HepG2 (cell line): ENCODE data around the gene EMC9. TPM values are rescaled to one million over a fixed set of nuclear protein-coding genes. Genes with fewer than 3 reads are reported as not detected.

Experiments used
- ATAC-seq: fragments of 200-7000 bp; cut with Tn5 transposase; 3 replicates; pipeline ENCODE4 v1.9.1; 2020; ENCODE audit warnings: mild to moderate bottlenecking, moderate library complexity
- BruUV-seq: library from RNA; stranded (reverse); fragments of 400-500 nt; replicated peaks from 2 replicates; lab custom pipeline; 2021; lab: Mats Ljungman, UMichigan
- CTCF ChIA-PET: fragments of 300-600 bp; formaldehyde crosslinking; extraction: SDS; loops from one replicate; lab custom pipeline; 2021; ENCODE audit warnings: low total read pairs, inconsistent platforms, low intra/inter-chr PET ratio; lab: Yijun Ruan, JAX
- POLR2A ChIA-PET: fragments of 350-600 bp; sonication (Branson Sonifier 250); formaldehyde crosslinking; loops from one replicate; lab custom pipeline; 2020; ENCODE audit warnings: antibody characterized with exemption, inconsistent platforms; lab: Yijun Ruan, JAX
- DNase-seq: peaks from one replicate; pipeline ENCODE4 v3.0.0-alpha.2; 2015; ENCODE audit warnings: low spot score
- FAIRE-seq: peaks from 3 replicates; lab custom pipeline; 2011; peaks lifted over from hg19 to GRCh38; lab: Jason Lieb, UNC
- H2AFZ ChIP-seq: one replicate; pipeline ENCODE4 v1.6.1; 2011; ENCODE audit warnings: low read length, inconsistent platforms
- H3K27ac ChIP-seq: fragments of 300-600 bp; 3 replicates; pipeline ENCODE4 v1.8.0; 2011; ENCODE audit warnings: mixed run types, mild to moderate bottlenecking, mixed read lengths, low read length, inconsistent platforms; ENCODE audit not compliant: insufficient read depth; ENCODE audit errors: extremely low read length
- H3K27me3 ChIP-seq, 2 experiments: fragments of 200-600 bp in 1 of 2; 2 replicates in 1 of 2; 3 replicates in 1 of 2; pipeline versions ENCODE4 v1.6.0 to v1.8.0; 2011; ENCODE audit warnings: low read length in 2 of 2, mild to moderate bottlenecking in 2 of 2, moderate library complexity in 2 of 2, inconsistent platforms in 1 of 2; ENCODE audit not compliant: insufficient read depth in 2 of 2, control insufficient read depth in 1 of 2
- H3K36me3 ChIP-seq, 2 experiments: fragments of 200-600 bp in 1 of 2; replicated peaks in 1 of 2; 2 replicates in 1 of 2; 3 replicates in 1 of 2; pipeline versions ENCODE4 v1.5.1 to v1.8.0; 2011; ENCODE audit warnings: low read length in 2 of 2, inconsistent platforms in 1 of 2; ENCODE audit not compliant: insufficient read depth in 2 of 2, control insufficient read depth in 1 of 2
- H3K4me1 ChIP-seq: 2 replicates; pipeline ENCODE4 v1.5.1; 2012; ENCODE audit warnings: low read length, inconsistent platforms; ENCODE audit not compliant: insufficient read depth
- H3K4me2 ChIP-seq: 2 replicates; pipeline ENCODE4 v1.6.0; 2011; ENCODE audit warnings: low read depth, low read length, inconsistent platforms
- H3K4me3 ChIP-seq, 3 experiments: fragments of 200-600 bp in 1 of 3; sonication (generic), shearing (Covaris generic) in 1 of 3; replicated peaks in 1 of 3; 2 replicates each; pipeline ENCODE4 v1.5.1; 2011 to 2016; ENCODE audit warnings: low read length in 3 of 3, inconsistent platforms in 2 of 3, low read depth in 2 of 3, mild to moderate bottlenecking in 2 of 3, control low read depth in 1 of 3, mixed read lengths in 1 of 3; ENCODE audit not compliant: insufficient read depth in 1 of 3
- H3K79me2 ChIP-seq: one replicate; pipeline ENCODE4 v1.6.1; 2011; ENCODE audit warnings: low read length, inconsistent platforms; ENCODE audit not compliant: insufficient read depth
- H3K9ac ChIP-seq: 2 replicates; pipeline ENCODE4 v1.6.0; 2011; ENCODE audit warnings: mild to moderate bottlenecking, low read depth, low read length, inconsistent platforms; ENCODE audit not compliant: insufficient read depth
- H3K9me3 ChIP-seq: 2 replicates; pipeline ENCODE4 v1.5.1; 2012; ENCODE audit warnings: mild to moderate bottlenecking, low read length
- H4K20me1 ChIP-seq: 2 replicates; pipeline ENCODE4 v1.6.0; 2011; ENCODE audit warnings: inconsistent platforms, mild to moderate bottlenecking, low read length, moderate library complexity; ENCODE audit not compliant: insufficient read depth
- CHD4 ChIP-seq: fragments of 200-600 bp; sonication (generic); IDR thresholded peaks from 2 replicates; pipeline ENCODE4 v1.7.0; 2017; ENCODE audit warnings: mild to moderate bottlenecking, low read length, borderline replicate concordance
- EP300 ChIP-seq, 3 experiments: sonication (generic) in 1 of 3; formaldehyde crosslinking in 1 of 3; IDR thresholded peaks; 2 replicates each; pipeline versions ENCODE4 v1.5.1 to v1.6.1; 2011 to 2020; ENCODE audit warnings: low read depth in 2 of 3, low read length in 2 of 3, borderline replicate concordance in 1 of 3, improper control_type of control experiment in 1 of 3, mild to moderate bottlenecking in 1 of 3, missing genetic modification reagents in 1 of 3, moderate library complexity in 1 of 3
- HMG20A ChIP-seq: IDR thresholded peaks from 2 replicates; pipeline ENCODE4 v1.6.1; 2016; ENCODE audit warnings: borderline replicate concordance
- KLF15 ChIP-seq: sonication (generic); formaldehyde crosslinking; IDR thresholded peaks from 2 replicates; pipeline ENCODE4 v1.8.1; 2023; ENCODE audit warnings: borderline replicate concordance, mild to moderate bottlenecking, inconsistent platforms, missing genetic modification reagents, mixed read lengths
- MEF2D ChIP-seq: sonication (generic); formaldehyde crosslinking; IDR thresholded peaks from 2 replicates; pipeline ENCODE4 v1.5.1; 2020; ENCODE audit warnings: mild to moderate bottlenecking, missing genetic modification reagents
- PITX1 ChIP-seq: sonication (generic); formaldehyde crosslinking; IDR thresholded peaks from 2 replicates; pipeline ENCODE4 v1.5.1; 2020; ENCODE audit warnings: mild to moderate bottlenecking, missing genetic modification reagents
- ZNF629 ChIP-seq: sonication (generic); formaldehyde crosslinking; conservative IDR thresholded peaks from 2 replicates; pipeline ENCODE4 v1.5.0; 2020; ENCODE audit warnings: missing genetic modification reagents
- ZNF773 ChIP-seq: sonication (generic); formaldehyde crosslinking; IDR thresholded peaks from 2 replicates; pipeline ENCODE4 v1.4.0; 2020; ENCODE audit warnings: missing genetic modification reagents, borderline replicate concordance
- WGBS: methylation state at CpG from one replicate; pipeline ENCODE4 v1.1.6; 2017; ENCODE audit warnings: low lambda C conversion rate; 5-methylcytosine and 5-hydroxymethylcytosine counted together
- in situ Hi-C: cut with HindIII; loops from 2 replicates; pipeline ENCODE4 v1.10.0; 2017; ENCODE audit warnings: low pct_unique_long_range_greater_than_20kb; ENCODE audit not compliant: extremely low pct_ligation_motif_present
- intact Hi-C: fragments of 100-400 bp; cut with micrococcal nuclease; formaldehyde crosslinking; loops from one replicate; pipeline ENCODE4 v1.10.0; 2022; ENCODE audit not compliant: unreplicated experiment
- polyA plus RNA-seq, 8 experiments: library from polyadenylated mRNA; depleted of rRNA in 3 of 8; stranded (reverse) in 7 of 8; unstranded in 1 of 8; fragments of >200 nt; fragmentation: Illumina TruSeq in 4 of 8; extraction: Trizol in 4 of 8; gene quantifications; 2 replicates each; pipeline versions ENCODE4 v1.2.1 to v1.2.3, GENCODE V29; 2011 to 2016; ENCODE audit warnings: low read depth in 4 of 8, missing spikeins in 1 of 8, mixed read lengths in 1 of 8; ENCODE audit not compliant: insufficient read depth in 1 of 8
- total RNA-seq, 5 experiments: library from RNA; depleted of rRNA; stranded (reverse); fragments of >200 nt; fragmentation: Illumina TruSeq; extraction: Trizol; gene quantifications; 2 replicates each; pipeline ENCODE4 v1.2.3, GENCODE V29; 2016; ENCODE audit warnings: low read depth in 1 of 5
- TF ChIP-seq, protein P1 (sequence below): IDR thresholded peaks from 2 replicates; pipeline ENCODE4 v1.6.1; 2016; ENCODE audit warnings: missing genetic modification reagents, missing compliant biosample characterization
- TF ChIP-seq, protein P2 (sequence below): sonication (generic); formaldehyde crosslinking; conservative IDR thresholded peaks from 2 replicates; pipeline ENCODE4 v1.8.1; 2023; ENCODE audit warnings: missing genetic modification reagents

Gene EMC9
- total and polyA plus RNA-seq, 2 of the 13 experiments (the other 11 are each of a cell fraction or from before 2014, with no cell fraction given): 60.5 to 78.7 TPM

DNA sequence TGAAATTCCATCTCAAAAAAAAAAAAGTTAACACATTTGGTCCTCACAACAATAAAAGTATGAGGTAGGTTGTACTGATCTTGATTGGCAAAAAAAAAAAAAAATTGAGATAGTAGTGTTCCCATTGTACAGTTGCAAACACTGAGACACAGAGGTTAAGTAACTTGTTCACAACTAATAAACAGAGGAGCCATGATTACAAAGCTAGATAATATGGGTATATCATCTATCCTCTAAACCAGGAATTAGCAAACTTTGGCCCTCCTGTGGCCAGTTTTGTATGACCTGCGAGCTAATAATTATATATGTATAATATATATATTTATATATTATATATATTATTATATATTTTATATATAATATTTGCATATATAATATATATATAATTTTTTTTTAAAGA lies 7.7 kb downstream of the EMC9 start:
- H3K4me2 ChIP-seq: no peak overlapping the region
- H3K27me3 ChIP-seq: no peaks in the 10 kb centered on the region; a peak in 1 of 5 replicates
- no TSS peak for BruUV-seq
- no peak for FAIRE-seq
- no peak overlapping the region for H3K9ac ChIP-seq
- no peak for DNase-seq
- H3K9me3 ChIP-seq: no peaks in the 10 kb centered on the region
- in situ Hi-C loops: loop anchor here (25.0 kb wide), 1 partner anchor 821 kb away; the partner anchor contains the start of genes BCL2L2, PABPN1 and PPP1R3E
- H3K79me2 ChIP-seq: peaks cover 20% of the 10 kb centered on the region
- peaks cover 70% of the 10 kb centered on the region for H3K4me1 ChIP-seq
- no peak for ATAC-seq
- peaks cover 9 to 16% of the 10 kb centered on the region in 2 experiments for H3K36me3 ChIP-seq
- over 99% methylated on average over 1 of the region's 1 CpG for WGBS
- TF ChIP-seq CHD4 (peak; percentile 45; the same call in 1 of the 2 replicates), HMG20A (CRISPR knock-in tag) (no peak), ZNF629 (CRISPR knock-in tag) (peak; percentile 90)
- no peak overlapping the region for H3K27ac ChIP-seq
- H2AFZ ChIP-seq: no peak overlapping the region
- intact Hi-C loops: no loop called here
- H3K4me3 ChIP-seq: no peak overlapping the region
- ChIA-PET POLR2A (interaction anchor here (2.0 to 22.7 kb wide), 4 partner anchors 7 to 39 kb away, joined by 9 to 977 read pairs (median 248); partner anchors contain the start of genes DCAF11, EMC9, NRL and PCK2), CTCF (no interaction called here)
- H4K20me1 ChIP-seq: peaks cover 4% of the 10 kb centered on the region; the same call in 1 of the 2 replicates

DNA sequence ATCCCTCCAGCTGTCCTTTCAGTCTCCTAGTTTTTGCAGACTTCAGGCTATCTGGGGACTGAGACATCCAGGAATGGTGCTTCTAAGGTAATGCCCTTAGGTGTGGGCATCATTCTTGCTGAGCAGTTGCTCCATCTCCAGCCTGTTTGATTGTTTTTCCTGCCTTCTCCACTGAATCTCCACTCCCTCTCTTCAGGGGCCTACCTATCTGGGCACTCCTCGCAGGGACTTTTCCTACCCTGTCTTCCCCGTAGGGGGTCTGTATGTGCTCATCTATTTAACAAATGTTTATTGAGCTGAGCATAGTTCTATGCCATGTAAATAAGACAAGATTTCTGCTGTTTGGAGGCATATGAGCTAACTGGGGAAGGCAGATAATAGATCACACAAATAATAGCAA lies 8.4 kb downstream of the EMC9 start:
- Histone ChIP-seq H3K9ac (no peak overlapping the region), H4K20me1 (peaks cover 4% of the 10 kb centered on the region; the same call in 1 of the 2 replicates), H3K4me1 (peaks cover 64% of the 10 kb centered on the region), H3K4me3 (no peak overlapping the region), H3K4me2 (no peak overlapping the region), H3K27me3 (no peaks in the 10 kb centered on the region; a peak in 1 of 5 replicates), H3K79me2 (peaks cover 15% of the 10 kb centered on the region), H2AFZ (no peak overlapping the region), H3K36me3 (peaks cover 2 to 9% of the 10 kb centered on the region in 2 experiments), H3K27ac (no peak overlapping the region)
- no TSS peak for BruUV-seq
- 86% methylated on average over 2 of the region's 2 CpGs for WGBS
- FAIRE-seq: no peak
- intact Hi-C loops: no loop called here
- in situ Hi-C loops: loop anchor here (25.0 kb wide), 1 partner anchor 821 kb away; the partner anchor contains the start of genes BCL2L2, PABPN1 and PPP1R3E
- no peak for ATAC-seq
- no peak for DNase-seq
- POLR2A ChIA-PET: interaction anchor here (1.5 to 22.7 kb wide), 5 partner anchors 8 to 38 kb away, joined by 4 to 977 read pairs (median 16); partner anchors contain the start of genes DCAF11, EMC9, NRL and PCK2
- TF ChIP-seq MEF2D (CRISPR knock-in tag) (0 out of 2 replicates have a peak, but pooled peaks have one; percentile 7), PITX1 (CRISPR knock-in tag) (0 out of 2 replicates have a peak, but pooled peaks have one; percentile 18), KLF15 (0 out of 2 replicates have a peak, but pooled peaks have one; percentile 58), EP300 (IDR thresholded peaks at IDR 0.05; ENCODE audit: low read depth in 2 of 2, low read length in 2 of 2) (no peak), EP300 (CRISPR knock-in tag; IDR thresholded peaks at IDR 0.05; ENCODE audit: borderline replicate concordance) (no peak), ZNF773 (CRISPR knock-in tag) (no peak)
- TF ChIP-seq, protein P1, sequence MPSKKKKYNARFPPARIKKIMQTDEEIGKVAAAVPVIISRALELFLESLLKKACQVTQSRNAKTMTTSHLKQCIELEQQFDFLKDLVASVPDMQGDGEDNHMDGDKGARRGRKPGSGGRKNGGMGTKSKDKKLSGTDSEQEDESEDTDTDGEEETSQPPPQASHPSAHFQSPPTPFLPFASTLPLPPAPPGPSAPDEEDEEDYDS (CRISPR knock-in tag): no peak
- TF ChIP-seq, protein P2, sequence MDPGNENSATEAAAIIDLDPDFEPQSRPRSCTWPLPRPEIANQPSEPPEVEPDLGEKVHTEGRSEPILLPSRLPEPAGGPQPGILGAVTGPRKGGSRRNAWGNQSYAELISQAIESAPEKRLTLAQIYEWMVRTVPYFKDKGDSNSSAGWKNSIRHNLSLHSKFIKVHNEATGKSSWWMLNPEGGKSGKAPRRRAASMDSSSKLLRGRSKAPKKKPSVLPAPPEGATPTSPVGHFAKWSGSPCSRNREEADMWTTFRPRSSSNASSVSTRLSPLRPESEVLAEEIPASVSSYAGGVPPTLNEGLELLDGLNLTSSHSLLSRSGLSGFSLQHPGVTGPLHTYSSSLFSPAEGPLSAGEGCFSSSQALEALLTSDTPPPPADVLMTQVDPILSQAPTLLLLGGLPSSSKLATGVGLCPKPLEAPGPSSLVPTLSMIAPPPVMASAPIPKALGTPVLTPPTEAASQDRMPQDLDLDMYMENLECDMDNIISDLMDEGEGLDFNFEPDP (CRISPR knock-in tag): 0 out of 2 replicates have a peak, but pooled peaks have one; percentile 81
- TF ChIP-seq, all 625 proteins: peak for 4
- H3K9me3 ChIP-seq: no peaks in the 10 kb centered on the region
- CTCF ChIA-PET: no interaction called here
